Measurements from ENCODE around the gene GRB10.

The GRB10 gene

GRCh38 chr7:50621206-50621605 is 161.5 kb downstream of the GRB10 start:
- Histone ChIP-seq H3K9ac (ENCODE audit: low read length) (no peak overlapping the region), H3K4me3 (ENCODE audit: low read length) (no peak overlapping the region), H3K27me3 (ENCODE audit: control insufficient read depth, insufficient read depth, low read length) (no peaks in the 10 kb centered on the region), H3K9me3 (ENCODE audit: control insufficient read depth, low read length) (no peaks in the 10 kb centered on the region), H3K4me1 (ENCODE audit: control insufficient read depth, insufficient read depth, low read length) (peaks cover 28% of the 10 kb centered on the region), H3K36me3 (ENCODE audit: control insufficient read depth, insufficient read depth, low read length) (no peaks in the 10 kb centered on the region)

- Histone ChIP-seq H3K36me3 (ENCODE audit: control insufficient read depth, insufficient read depth, low read length) (no peaks in the 10 kb centered on the region), H3K9ac (ENCODE audit: low read length) (no peak overlapping the region), H3K4me1 (ENCODE audit: control insufficient read depth, insufficient read depth, low read length) (peaks cover 35% of the 10 kb centered on the region), H3K4me3 (ENCODE audit: low read length) (no peak overlapping the region), H3K27me3 (ENCODE audit: control insufficient read depth, insufficient read depth, low read length) (no peaks in the 10 kb centered on the region), H3K9me3 (ENCODE audit: control insufficient read depth, low read length) (no peaks in the 10 kb centered on the region)
Measured at GRCh38 chr7:50620433-50620832, 162.3 kb downstream of the GRB10 start.

- H3K9me3 ChIP-seq (ENCODE audit: control insufficient read depth, low read length) = no peaks in the 10 kb centered on the region
- H3K4me1 ChIP-seq (ENCODE audit: control insufficient read depth, insufficient read depth, low read length) = peaks cover 42% of the 10 kb centered on the region
- H3K9ac ChIP-seq (ENCODE audit: low read length) = no peak overlapping the region
- H3K4me3 ChIP-seq (ENCODE audit: low read length) = no peak overlapping the region
- no peaks in the 10 kb centered on the region for H3K27me3 ChIP-seq (ENCODE audit: control insufficient read depth, insufficient read depth, low read length)
- no peaks in the 10 kb centered on the region for H3K36me3 ChIP-seq (ENCODE audit: control insufficient read depth, insufficient read depth, low read length)
Measured at GRCh38 chr7:50619684-50620083, 163.0 kb downstream of the GRB10 start.

GRCh38 chr7:50618281-50618680 is 164.4 kb downstream of the GRB10 start:
- no peak overlapping the region for H3K9ac ChIP-seq (ENCODE audit: low read length)
- no peaks in the 10 kb centered on the region for H3K36me3 ChIP-seq (ENCODE audit: control insufficient read depth, insufficient read depth, low read length)
- peaks cover 55% of the 10 kb centered on the region for H3K4me1 ChIP-seq (ENCODE audit: control insufficient read depth, insufficient read depth, low read length)
- H3K9me3 ChIP-seq (ENCODE audit: control insufficient read depth, low read length) = no peaks in the 10 kb centered on the region
- no peak overlapping the region for H3K4me3 ChIP-seq (ENCODE audit: low read length)
- no peaks in the 10 kb centered on the region for H3K27me3 ChIP-seq (ENCODE audit: control insufficient read depth, insufficient read depth, low read length)

GRCh38 chr7:50615519-50616080 is 167.1 kb downstream of the GRB10 start:
- no peaks in the 10 kb centered on the region for H3K27me3 ChIP-seq (ENCODE audit: control insufficient read depth, insufficient read depth, low read length)
- no peak overlapping the region for H3K9ac ChIP-seq (ENCODE audit: low read length)
- H3K4me1 ChIP-seq (ENCODE audit: control insufficient read depth, insufficient read depth, low read length) = peaks cover 48% of the 10 kb centered on the region
- no peaks in the 10 kb centered on the region for H3K36me3 ChIP-seq (ENCODE audit: control insufficient read depth, insufficient read depth, low read length)
- no peaks in the 10 kb centered on the region for H3K9me3 ChIP-seq (ENCODE audit: control insufficient read depth, low read length)
- no peak overlapping the region for H3K4me3 ChIP-seq (ENCODE audit: low read length)

GRCh38 chr7:50614721-50615518 is 167.8 kb downstream of the GRB10 start:
- Histone ChIP-seq H3K4me1 (ENCODE audit: control insufficient read depth, insufficient read depth, low read length) (peaks cover 52% of the 10 kb centered on the region), H3K27me3 (ENCODE audit: control insufficient read depth, insufficient read depth, low read length) (no peaks in the 10 kb centered on the region), H3K9me3 (ENCODE audit: control insufficient read depth, low read length) (no peaks in the 10 kb centered on the region), H3K4me3 (ENCODE audit: low read length) (no peak overlapping the region), H3K36me3 (ENCODE audit: control insufficient read depth, insufficient read depth, low read length) (no peaks in the 10 kb centered on the region), H3K9ac (ENCODE audit: low read length) (peak overlapping the region; percentile 20)

GRCh38 chr7:50613473-50613872 is 169.2 kb downstream of the GRB10 start:
- H3K4me1 ChIP-seq (ENCODE audit: control insufficient read depth, insufficient read depth, low read length) = peaks cover 52% of the 10 kb centered on the region
- H3K36me3 ChIP-seq (ENCODE audit: control insufficient read depth, insufficient read depth, low read length) = no peaks in the 10 kb centered on the region
- no peaks in the 10 kb centered on the region for H3K9me3 ChIP-seq (ENCODE audit: control insufficient read depth, low read length)
- H3K9ac ChIP-seq (ENCODE audit: low read length) = no peak overlapping the region
- no peaks in the 10 kb centered on the region for H3K27me3 ChIP-seq (ENCODE audit: control insufficient read depth, insufficient read depth, low read length)
- no peak overlapping the region for H3K4me3 ChIP-seq (ENCODE audit: low read length)

GRCh38 chr7:50612704-50613103 is 170.0 kb downstream of the GRB10 start:
- H3K27me3 ChIP-seq (ENCODE audit: control insufficient read depth, insufficient read depth, low read length) = no peaks in the 10 kb centered on the region
- no peak overlapping the region for H3K4me3 ChIP-seq (ENCODE audit: low read length)
- H3K4me1 ChIP-seq (ENCODE audit: control insufficient read depth, insufficient read depth, low read length) = peaks cover 44% of the 10 kb centered on the region
- no peaks in the 10 kb centered on the region for H3K36me3 ChIP-seq (ENCODE audit: control insufficient read depth, insufficient read depth, low read length)
- no peak overlapping the region for H3K9ac ChIP-seq (ENCODE audit: low read length)
- H3K9me3 ChIP-seq (ENCODE audit: control insufficient read depth, low read length) = no peaks in the 10 kb centered on the region

- no peaks in the 10 kb centered on the region for H3K27me3 ChIP-seq (ENCODE audit: control insufficient read depth, insufficient read depth, low read length)
- H3K9me3 ChIP-seq (ENCODE audit: control insufficient read depth, low read length) = no peaks in the 10 kb centered on the region
- H3K9ac ChIP-seq (ENCODE audit: low read length) = no peak overlapping the region
- H3K4me1 ChIP-seq (ENCODE audit: control insufficient read depth, insufficient read depth, low read length) = peaks cover 31% of the 10 kb centered on the region
- no peaks in the 10 kb centered on the region for H3K36me3 ChIP-seq (ENCODE audit: control insufficient read depth, insufficient read depth, low read length)
- H3K4me3 ChIP-seq (ENCODE audit: low read length) = no peak overlapping the region
Measured at GRCh38 chr7:50610521-50611277, 172.0 kb downstream of the GRB10 start.

GRCh38 chr7:50608196-50608906 is 174.3 kb downstream of the GRB10 start:
- no peaks in the 10 kb centered on the region for H3K9me3 ChIP-seq (ENCODE audit: control insufficient read depth, low read length)
- no peaks in the 10 kb centered on the region for H3K36me3 ChIP-seq (ENCODE audit: control insufficient read depth, insufficient read depth, low read length)

GRCh38 chr7:50607524-50608125 is 175.1 kb downstream of the GRB10 start:
- no peaks in the 10 kb centered on the region for H3K36me3 ChIP-seq (ENCODE audit: control insufficient read depth, insufficient read depth, low read length)
- peaks cover 4% of the 10 kb centered on the region for H3K4me1 ChIP-seq (ENCODE audit: control insufficient read depth, insufficient read depth, low read length)
- H3K9me3 ChIP-seq (ENCODE audit: control insufficient read depth, low read length) = no peaks in the 10 kb centered on the region
- H3K9ac ChIP-seq (ENCODE audit: low read length) = no peak overlapping the region
- H3K27me3 ChIP-seq (ENCODE audit: control insufficient read depth, insufficient read depth, low read length) = no peaks in the 10 kb centered on the region
- H3K4me3 ChIP-seq (ENCODE audit: low read length) = no peak overlapping the region

More at GRCh38 chr7:50608196-50608906, 174.3 kb downstream of the GRB10 start:
- H3K9ac ChIP-seq (ENCODE audit: low read length) = no peak overlapping the region
- H3K4me1 ChIP-seq (ENCODE audit: control insufficient read depth, insufficient read depth, low read length) = peaks cover 9% of the 10 kb centered on the region
- no peaks in the 10 kb centered on the region for H3K27me3 ChIP-seq (ENCODE audit: control insufficient read depth, insufficient read depth, low read length)
- H3K4me3 ChIP-seq (ENCODE audit: low read length) = no peak overlapping the region

Data from mucosa of stomach (tissue), 1 donor.